Colonic mucosa (tissue), 4 donors: Measurements from ENCODE around the gene GNB1L. TPM values are rescaled to one million over a fixed set of nuclear protein-coding genes. Genes with fewer than 3 reads are reported as not detected.

Experiments used
- DNase-seq: peaks from one replicate; pipeline ENCODE4 v3.0.0-alpha.2; 2020
- H3K27ac ChIP-seq: fragments of 200-600 bp; one replicate; pipeline ENCODE4 v1.8.0; 2021
- H3K27me3 ChIP-seq: fragments of 200-600 bp; one replicate; pipeline ENCODE4 v1.8.0; 2021
- H3K36me3 ChIP-seq: fragments of 200-600 bp; one replicate; pipeline ENCODE4 v1.8.0; 2021
- H3K4me1 ChIP-seq: fragments of 200-600 bp; one replicate; pipeline ENCODE4 v1.8.0; 2021; ENCODE audit warnings: mild to moderate bottlenecking
- H3K4me3 ChIP-seq: fragments of 200-600 bp; one replicate; pipeline ENCODE4 v1.8.0; 2021
- H3K9ac ChIP-seq, 2 donors: one replicate each; pipeline ENCODE4 v1.7.0; 2013; ENCODE audit warnings: control low read depth in 2 of 2, low read depth in 2 of 2, low read length in 2 of 2
- H3K9me3 ChIP-seq: fragments of 200-600 bp; one replicate; pipeline ENCODE4 v1.8.0; 2021
- CTCF ChIP-seq: fragments of 200-600 bp; IDR thresholded peaks from one replicate; pipeline ENCODE4 v1.8.0; 2022; ENCODE audit warnings: antibody characterized with exemption, mild to moderate bottlenecking
- intact Hi-C: fragments of 100-400 bp; cut with DNase I; formaldehyde crosslinking; loops from one replicate; pipeline ENCODE4 v1.14.1; 2022
- total RNA-seq, 2 donors: library from RNA; stranded (reverse); fragmentation: NEBNext Ultra II Directional in 1 of 2; extraction: Animal tissue kit (Norgen Biotek cat#: 25700) in 1 of 2; gene quantifications; one replicate each; pipeline ENCODE4 v1.2.1, GENCODE V29; 2021
- donor health status: healthy.
- donor health status: DM: no; HTN: no; CAD: no.
- donor health status: DM: no; HTN: no; CAD: no.

GNB1L gene
- total RNA-seq, 2 donors from 2014 or later, result 4.4 to 10.2 TPM

DNA sequence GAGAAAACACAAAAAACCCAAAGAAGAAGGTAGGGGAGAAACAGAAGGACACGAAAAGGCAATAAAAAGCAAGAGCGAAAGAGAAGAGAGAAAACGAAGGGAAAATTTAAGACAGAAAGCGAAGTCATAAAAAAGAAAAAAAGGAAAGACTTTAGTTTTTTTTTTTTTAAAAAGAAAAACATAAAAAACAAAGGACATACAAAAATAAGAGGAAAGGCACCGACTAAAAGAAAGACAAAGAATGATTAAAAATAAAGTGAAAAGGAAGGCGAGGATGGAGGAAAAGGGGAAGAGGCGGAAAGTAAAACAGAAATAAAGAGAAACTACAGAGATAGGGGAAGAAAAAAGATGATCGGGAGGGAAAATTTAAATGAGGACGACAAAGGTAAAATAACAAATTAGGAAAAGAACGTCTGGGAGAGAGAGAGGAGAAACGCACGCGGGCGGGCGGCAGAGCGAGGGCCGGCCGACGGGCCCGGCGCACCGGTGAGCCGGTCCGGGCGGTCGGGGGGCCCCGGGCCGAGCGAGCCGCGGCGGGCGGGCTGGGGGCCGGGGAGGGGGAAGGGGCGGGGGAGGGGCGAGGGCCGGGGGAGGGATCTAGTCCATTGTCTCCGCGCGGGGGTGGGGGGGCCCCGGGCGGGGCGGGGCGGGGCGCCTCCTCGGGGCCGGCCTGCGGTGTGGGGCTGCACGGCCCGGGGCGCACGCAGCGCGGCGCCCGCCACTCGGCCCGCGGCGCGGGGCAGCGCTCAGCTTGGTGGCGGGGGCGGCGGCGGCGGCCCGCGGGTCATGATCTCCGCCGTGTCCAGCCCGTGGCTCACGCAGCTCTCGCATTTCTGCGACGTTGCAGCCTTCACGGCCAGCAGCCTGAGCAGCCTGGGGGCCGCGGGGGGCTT is 94.4 kb downstream of the GNB1L start, which contains the start of gene TBX1:
TSS of gene TBX1 (plus strand) at position 721 of the 893 bp plus-strand sequence. CDS start at position 787, 66 bp downstream.
- Histone ChIP-seq H3K9ac (no peak within 1 kb of the TSS), H3K4me3 (no peak within 1 kb of the TSS), H3K27ac (no peak within 1 kb of the TSS), H3K4me1 (peaks cover 3% of the 10 kb centered on the region), H3K36me3 (no peaks in the 10 kb centered on the region), H3K27me3 (peaks cover 88% of the 10 kb centered on the region), H3K9me3 (no peaks in the 10 kb centered on the region)
- no peak for DNase-seq
- TF ChIP-seq CTCF, result no peak
- intact Hi-C loops, result no loop called here

DNA sequence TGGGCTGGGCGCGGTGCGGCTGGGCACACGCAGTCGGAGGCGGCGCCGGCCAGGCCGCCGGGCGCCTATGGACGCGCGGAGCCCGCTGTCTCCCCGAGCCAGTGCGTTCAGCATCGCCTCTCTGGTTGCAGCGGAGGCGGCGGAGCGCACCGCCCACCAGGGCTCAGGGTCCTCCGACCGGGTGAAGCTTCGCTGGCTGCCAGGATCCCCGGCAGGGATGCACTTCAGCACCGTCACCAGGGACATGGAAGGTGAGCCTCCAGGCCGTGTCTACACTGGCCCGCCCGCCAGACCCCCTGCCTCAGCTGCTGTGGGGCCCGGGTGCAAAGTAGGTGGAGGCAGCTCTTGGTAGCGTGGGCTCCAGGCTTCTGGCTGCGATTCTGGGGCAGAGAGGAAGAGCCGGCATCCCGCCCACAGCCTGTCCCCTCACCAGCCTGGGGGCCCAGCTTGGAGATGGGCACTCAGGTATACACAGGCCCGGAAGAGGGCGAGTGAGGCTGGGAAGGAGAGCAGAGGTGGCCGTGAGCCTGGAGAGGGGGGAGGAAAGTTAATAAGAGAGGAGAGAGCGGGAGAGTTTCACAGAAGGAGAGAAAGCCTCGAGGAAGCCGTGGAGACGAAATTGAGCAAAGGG is 95.1 kb downstream of the GNB1L start:
- Histone ChIP-seq H3K36me3 (no peaks in the 10 kb centered on the region), H3K9me3 (no peaks in the 10 kb centered on the region), H3K4me1 (peaks cover 3% of the 10 kb centered on the region), H3K27me3 (peaks cover 88% of the 10 kb centered on the region), H3K4me3 (no peak overlapping the region), H3K27ac (no peak overlapping the region), H3K9ac (no peak overlapping the region)
- intact Hi-C loops, result no loop called here
- no peak for DNase-seq
- no peak for TF ChIP-seq CTCF

DNA sequence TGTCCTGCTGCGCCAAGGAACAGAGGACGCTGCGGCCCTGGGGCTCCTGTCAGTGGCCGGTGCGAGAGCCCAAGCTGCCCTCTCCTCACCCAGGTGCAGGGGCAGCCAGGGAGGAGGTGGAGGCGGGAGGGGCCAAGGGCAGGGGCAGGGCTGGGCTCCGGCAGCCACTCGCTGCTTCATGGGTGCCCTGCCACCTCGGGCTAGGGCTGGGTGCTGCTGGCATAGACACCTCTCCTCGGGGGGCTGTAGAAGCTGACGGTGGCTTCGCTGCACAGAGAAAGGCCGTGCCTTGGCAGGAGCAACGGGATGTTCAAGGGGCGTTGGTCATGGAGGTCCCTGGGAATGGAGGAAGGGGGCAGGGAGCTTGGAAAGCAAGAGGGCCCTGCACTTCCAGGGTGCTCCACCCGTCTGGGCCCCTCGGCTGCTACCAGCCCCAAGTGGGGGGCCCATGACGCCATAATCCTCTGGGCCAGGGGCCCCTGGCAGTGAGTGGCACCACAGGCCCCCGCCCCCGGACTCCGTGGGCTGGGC is 95.7 kb downstream of the GNB1L start:
- H3K9ac ChIP-seq, result no peak overlapping the region
- no peak for DNase-seq
- intact Hi-C loops, result no loop called here

GRCh38 chr22:19757985-19758895 is 96.4 kb downstream of the GNB1L start:
- H3K9me3 ChIP-seq, result no peaks in the 10 kb centered on the region
- TF ChIP-seq CTCF, result no peak
- H3K27ac ChIP-seq, result no peak overlapping the region
- intact Hi-C loops, result no loop called here
- H3K27me3 ChIP-seq, result peaks cover 91% of the 10 kb centered on the region
- H3K36me3 ChIP-seq, result no peaks in the 10 kb centered on the region
- no peak overlapping the region for H3K9ac ChIP-seq
- no peak overlapping the region for H3K4me3 ChIP-seq
- DNase-seq, result no peak
- H3K4me1 ChIP-seq, result peaks cover 3% of the 10 kb centered on the region

More for the DNA sequence above, 95.7 kb downstream of the GNB1L start:
- no peaks in the 10 kb centered on the region for H3K9me3 ChIP-seq
- peaks cover 3% of the 10 kb centered on the region for H3K4me1 ChIP-seq
- peaks cover 91% of the 10 kb centered on the region for H3K27me3 ChIP-seq
- no peak overlapping the region for H3K4me3 ChIP-seq
- H3K36me3 ChIP-seq, result no peaks in the 10 kb centered on the region
- no peak overlapping the region for H3K27ac ChIP-seq
- TF ChIP-seq CTCF, result no peak
